Activated CD8-positive, alpha-beta memory T cell treated with anti-CD3 and anti-CD28 coated beads, Interleukin-2, amount 50 U/mL, for 24 hours (primary cell): ENCODE measurements around the gene ZBP1.
"Not testable (repeated sequence)": the region's sequence is repeated elsewhere in the genome, so short reads cannot be mapped to it uniquely, and the experiment has no call there.

Experiments
- DNase-seq: peaks from one replicate; pipeline ENCODE4 v3.0.0-alpha.2; 2020; ENCODE audit errors: extremely low read depth

Gene ZBP1

GRCh38 chr20:57638895-57639236 is 18.6 kb upstream of the ZBP1 start:
- DNase-seq, result no peak

DNA sequence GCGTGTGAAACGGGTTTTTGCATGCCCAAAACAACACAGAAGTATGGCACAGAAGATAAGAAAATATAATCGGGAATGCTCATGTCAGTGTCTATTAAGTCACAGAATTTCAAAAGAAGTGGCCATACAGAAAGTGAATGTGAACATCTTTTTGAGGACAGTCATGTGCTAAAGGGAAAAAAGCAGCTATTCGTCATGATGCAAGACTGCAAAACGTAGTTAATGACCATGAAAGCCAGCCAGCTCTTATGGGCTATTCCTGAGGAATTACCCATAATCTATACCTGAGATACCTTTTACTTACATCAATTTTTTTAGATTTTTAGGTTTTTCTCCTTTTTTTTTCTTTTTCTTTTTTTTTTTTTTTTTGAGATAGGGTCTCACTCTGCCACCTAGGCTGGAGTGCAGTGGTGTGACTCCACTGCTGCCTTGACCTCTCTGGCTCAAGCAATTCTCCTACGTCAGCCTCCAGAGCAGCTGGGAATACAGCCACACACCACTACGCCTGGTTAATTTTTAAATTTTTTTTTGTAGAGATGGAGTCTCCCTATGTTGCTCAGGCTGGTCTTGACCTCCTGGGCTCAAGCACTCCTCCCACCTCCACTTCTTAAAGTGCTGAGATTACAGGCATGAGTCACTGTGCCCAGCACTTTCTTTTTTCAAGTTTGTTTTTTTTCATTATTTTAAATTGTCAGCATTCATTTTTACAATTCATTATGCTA is 18.1 kb upstream of the ZBP1 start:
- no peak for DNase-seq

DNA sequence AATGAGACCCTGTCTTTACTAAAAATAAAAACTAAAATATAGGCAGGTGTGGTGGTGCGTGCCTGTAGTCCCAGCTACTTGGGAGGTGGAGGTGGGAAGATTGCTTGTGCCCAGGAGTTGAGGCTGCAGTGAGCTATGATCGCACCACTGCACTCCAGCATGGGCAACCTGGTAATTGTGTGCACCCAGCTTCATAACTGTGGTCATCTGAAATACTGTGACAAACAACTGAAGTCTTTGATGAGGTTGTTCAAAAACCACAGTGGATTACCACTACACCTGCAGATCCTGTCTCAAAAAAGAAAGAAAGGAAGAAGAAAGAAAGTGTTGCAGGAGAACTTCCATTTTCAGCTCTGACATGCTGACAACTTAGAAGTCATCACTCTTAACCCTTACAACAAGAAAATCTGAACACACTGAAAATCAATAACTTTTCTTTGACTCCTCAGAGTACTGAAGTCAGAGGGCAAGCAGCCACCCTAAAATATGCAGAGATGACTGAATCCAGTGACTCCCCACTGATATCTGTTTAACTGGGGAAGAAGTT is 13.8 kb upstream of the ZBP1 start:
- DNase-seq, result no peak

GRCh38 chr20:57632286-57632685 is 12.1 kb upstream of the ZBP1 start:
- DNase-seq, result no peak

DNA sequence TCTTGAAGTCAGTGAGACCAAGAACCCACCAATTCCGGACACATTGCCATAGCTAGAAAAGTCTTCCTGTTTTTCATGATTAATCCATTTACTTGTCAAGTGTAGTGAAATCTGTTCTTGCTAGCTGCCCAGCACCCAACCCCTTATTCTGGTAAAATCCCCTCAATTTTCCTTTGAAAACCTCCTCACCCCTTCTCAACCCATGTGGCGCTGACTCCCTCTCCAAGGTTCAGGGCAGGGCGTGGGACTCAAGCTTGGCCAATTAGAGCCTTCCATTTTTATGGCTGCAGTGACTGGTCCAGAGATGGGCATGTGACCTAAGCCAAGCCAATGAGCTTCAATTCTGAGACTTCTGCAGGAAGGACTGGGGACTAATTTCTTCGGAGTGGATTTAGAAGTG is 9.8 kb upstream of the ZBP1 start:
- no peak for DNase-seq

DNA sequence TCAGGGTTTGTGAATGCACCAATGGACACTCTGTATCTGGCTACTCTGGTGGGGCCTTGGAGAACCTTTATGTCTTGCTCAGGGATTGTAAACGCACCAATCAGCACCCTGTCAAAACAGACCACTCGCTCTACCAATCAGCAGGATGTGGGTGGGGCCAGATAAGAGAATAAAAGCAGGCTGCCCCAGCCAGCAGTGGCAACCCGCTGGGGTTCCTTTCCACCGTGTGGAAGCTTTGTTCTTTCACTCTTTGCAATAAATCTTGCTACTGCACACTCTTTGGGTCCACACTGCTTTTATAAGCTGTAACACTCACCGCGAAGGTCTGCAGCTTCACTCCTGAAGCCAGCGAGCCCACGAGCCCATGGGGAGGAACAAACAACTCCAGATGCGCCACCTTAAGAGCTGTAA is 9.3 kb upstream of the ZBP1 start:
- DNase-seq, result not testable (repeated sequence)

DNA sequence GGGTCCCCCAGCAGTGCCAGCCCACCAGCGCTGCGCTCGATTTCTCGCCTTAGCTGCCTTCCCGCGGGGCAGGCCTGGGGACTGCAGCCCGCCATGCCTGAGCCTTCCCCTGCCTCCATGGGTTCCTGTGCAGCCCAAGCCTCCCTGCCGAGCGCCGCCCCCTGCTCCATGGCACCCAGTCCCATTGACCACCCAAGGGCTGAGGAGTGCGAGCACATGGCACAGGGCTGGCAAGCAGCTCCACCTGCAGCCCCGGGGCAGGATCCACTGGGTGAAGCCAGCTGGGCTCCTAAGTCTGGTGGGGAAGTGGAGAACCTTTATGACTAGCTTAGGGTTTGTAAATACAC is 8.7 kb upstream of the ZBP1 start:
- DNase-seq, result not testable (repeated sequence)

GRCh38 chr20:57628047-57628961 is 8.1 kb upstream of the ZBP1 start:
- DNase-seq, result no peak

- DNase-seq, result no peak
Observed at GRCh38 chr20:57627339-57627738, 7.1 kb upstream of the ZBP1 start.

- DNase-seq, result no peak
Observed at GRCh38 chr20:57625978-57626377, 5.8 kb upstream of the ZBP1 start.

DNA sequence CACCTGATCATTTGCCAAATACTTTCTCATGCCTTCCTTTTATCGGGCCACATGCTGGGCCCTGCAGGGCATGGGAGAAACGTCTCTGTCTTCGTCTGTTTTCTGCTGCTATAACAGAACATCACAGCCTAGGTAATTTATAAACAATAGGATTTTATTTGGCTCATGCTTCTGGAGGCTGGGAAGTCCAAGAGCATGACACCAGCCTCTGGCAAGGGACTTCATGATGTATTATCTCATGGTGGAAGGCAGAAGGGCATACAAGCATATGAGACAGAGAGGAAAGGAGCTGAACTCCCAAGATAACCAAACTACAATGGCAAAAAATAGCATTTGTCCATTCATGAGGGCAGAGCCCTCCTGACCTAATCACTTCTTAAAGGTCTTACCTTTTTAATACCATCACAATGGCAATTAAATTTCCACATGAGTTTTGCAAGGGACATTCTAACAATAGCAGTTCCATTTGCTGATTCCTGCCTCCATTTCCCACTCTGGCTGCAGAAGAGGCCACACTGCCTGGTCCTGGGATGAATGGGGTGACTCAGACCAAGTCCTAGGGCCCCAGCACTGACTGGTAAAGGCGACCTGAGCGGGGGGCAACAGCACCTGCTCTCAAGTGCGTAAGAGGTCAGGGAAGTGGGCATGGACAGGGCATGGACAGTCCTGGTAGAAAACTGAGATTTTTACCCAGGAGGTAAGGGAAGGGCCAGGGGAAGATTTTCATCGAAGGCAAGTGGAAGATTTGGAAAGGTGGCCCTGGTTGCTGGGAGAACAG is 5.1 kb upstream of the ZBP1 start:
- no peak for DNase-seq

- DNase-seq, result no peak
Observed at GRCh38 chr20:57624124-57624523, 3.9 kb upstream of the ZBP1 start.

DNA sequence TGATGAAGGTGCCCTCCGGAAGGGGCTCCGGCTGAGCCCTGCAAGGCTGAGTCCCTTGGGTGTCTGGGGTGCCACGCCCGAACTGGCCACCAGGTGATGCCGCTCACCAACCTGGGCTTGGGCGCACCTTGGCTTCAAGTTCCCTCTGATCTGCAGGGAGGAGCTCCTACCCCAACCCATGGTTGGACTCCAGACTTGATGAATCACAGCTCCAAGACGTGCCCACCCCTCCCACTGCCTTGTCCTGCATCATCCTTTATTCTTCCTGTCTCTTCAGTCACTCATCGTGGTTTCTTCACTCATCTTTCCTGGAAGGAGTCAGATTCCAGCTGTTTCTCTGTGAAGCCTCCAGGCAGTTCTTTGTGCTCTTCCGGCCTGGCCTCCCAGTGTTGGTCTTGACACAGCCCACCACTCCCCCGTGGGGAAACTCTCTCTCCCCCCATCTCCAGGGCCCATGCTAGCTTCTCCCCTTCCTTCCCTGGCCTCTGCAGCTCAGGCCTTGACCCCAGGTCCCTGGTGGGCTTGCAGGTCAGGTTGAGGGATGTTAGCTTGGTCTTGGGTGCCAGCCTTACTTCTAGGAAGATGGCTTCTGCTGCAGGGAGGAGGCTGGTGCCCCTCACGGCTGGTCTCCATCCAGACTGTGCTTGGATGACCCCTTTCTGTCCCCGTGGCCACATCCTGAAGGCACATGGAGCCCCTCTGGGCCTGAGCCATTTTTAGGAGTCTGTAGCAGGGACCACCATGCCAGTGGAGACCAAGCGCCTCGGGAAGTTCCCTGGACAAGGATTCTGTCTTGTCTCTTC is 2.6 kb upstream of the ZBP1 start:
- no peak for DNase-seq

DNA sequence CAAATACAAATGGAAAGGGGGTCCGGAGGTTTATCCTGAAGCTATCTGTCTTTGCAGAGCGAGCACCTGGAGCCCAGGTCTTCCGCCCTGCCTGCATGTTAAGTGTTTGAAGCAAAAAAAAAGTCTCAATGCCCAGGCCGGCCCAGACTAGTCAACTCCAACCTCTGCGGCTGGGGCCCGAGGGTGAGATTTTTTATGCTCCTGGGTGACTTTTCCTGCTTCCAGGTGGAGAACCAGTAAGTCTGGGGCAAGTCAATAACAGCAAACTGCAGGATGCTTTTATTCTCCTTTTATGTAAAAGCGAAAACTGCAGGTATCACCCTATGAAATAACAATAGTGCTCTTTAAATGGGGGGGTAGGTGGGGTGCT is 2.0 kb upstream of the ZBP1 start:
- no peak for DNase-seq

- DNase-seq, result no peak
Observed at GRCh38 chr20:57621421-57622200, 1.4 kb upstream of the ZBP1 start.

- no peak for DNase-seq
Observed at GRCh38 chr20:57620999-57621398, 773 bp upstream of the ZBP1 start.

GRCh38 chr20:57619051-57619831 is 985 bp downstream of the ZBP1 start:
- DNase-seq, result no peak

GRCh38 chr20:57618764-57619050 is 1.5 kb downstream of the ZBP1 start:
- no peak for DNase-seq

DNA sequence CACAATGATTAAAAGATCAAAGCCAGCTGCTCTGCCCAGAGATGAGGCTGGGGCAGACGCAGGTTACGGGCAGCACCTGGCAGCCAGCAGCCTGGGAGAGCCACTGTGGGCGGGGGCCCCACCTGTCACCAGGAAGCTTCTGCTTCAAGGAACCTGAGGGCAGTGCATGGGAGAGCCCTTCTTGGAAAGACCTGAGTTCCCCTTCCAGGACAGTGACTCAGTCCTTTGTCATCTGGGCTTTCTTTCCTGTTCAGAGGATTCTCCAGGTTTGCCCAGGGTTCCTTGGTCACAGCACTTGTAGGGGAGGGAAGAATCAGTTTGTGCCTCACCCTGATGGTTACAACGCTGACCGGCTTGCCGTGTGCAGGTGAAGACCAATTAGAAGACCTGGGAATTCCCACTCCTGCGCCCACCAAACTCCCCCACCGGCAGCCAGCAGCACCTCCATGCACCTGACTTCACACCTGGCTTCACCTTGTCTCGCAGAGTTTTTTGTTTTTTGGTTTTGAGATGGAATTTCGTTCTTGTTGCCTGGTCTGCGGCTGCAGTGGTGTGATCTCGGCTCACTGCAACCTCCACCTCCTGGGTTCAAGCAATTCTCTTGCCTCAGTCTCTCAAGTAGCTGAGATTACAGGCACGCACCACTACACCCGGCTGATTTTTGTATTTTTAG is 2.0 kb downstream of the ZBP1 start:
- no peak for DNase-seq
